ENCODE data around the gene SLC12A3. TPM values are rescaled to one million over a fixed set of nuclear protein-coding genes. Genes with fewer than 3 reads are reported as not detected.

The SLC12A3 gene
- not detected in 2 replicates for total RNA-seq

DNA sequence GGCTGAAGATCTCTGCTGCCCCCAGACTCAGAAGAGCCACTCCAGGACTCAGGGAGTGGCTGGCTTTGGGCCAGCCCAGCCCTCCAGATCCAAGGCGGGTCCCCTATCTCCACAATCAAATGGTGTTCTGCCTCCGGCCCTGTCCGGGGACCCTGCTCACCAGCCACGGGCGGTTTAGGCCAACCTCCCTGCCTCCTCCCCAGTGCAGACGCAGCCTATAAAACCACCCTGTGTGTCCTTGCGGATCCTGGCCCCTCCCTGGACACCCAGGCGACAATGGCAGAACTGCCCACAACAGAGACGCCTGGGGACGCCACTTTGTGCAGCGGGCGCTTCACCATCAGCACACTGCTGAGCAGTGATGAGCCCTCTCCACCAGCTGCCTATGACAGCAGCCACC is at the start of gene SLC12A3:
Gene SLC12A3, plus strand, starts transcription at position 248 of the 400 bp plus-strand sequence. Its CDS starts 29 bp downstream, at position 277.

GRCh38 chr16:56931892-56932720 is 67.1 kb downstream of the SLC12A3 start, which contains the start of gene HERPUD1:
Gene HERPUD1 (plus strand): TSS chr16:56932142. CDS start chr16:56932245, 103 bp downstream.

DNA sequence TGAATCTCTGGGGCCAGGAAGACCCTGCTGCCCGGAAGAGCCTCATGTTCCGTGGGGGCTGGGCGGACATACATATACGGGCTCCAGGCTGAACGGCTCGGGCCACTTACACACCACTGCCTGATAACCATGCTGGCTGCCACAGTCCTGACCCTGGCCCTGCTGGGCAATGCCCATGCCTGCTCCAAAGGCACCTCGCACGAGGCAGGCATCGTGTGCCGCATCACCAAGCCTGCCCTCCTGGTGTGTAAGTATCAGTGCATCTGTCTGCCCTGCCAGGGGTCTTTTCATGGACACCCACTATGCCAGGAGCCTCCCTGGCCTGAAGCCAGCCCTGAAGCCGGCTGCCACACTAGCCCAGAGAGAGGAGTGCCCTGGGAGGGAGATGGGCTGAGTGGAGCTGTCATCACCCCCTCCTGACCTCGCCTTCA is 96.9 kb downstream of the SLC12A3 start, which contains the start of gene CETP:
Gene CETP, plus strand, starts transcription at position 100 of the 431 bp plus-strand sequence. Its CDS starts 30 bp downstream, at position 130.

Other genes with a start within 250 kb of the SLC12A3 start
- gene MT1E, start 239.4 kb upstream of the SLC12A3 start, total RNA-seq: 530 and 533 TPM in 2 replicates
- 5.6 and 8.5 TPM in 2 replicates for gene MT1M, start 232.5 kb upstream of the SLC12A3 start, total RNA-seq
- gene MT1A, start 226.5 kb upstream of the SLC12A3 start, total RNA-seq: 7.4 and 8.3 TPM in 2 replicates
- not detected in 2 replicates for gene MT1B, start 213.3 kb upstream of the SLC12A3 start, total RNA-seq
- 12.9 and 25.0 TPM in 2 replicates for gene MT1F, start 207.2 kb upstream of the SLC12A3 start, total RNA-seq
- 93.4 TPM in 1 of 2 replicates, not detected in the other for gene MT1G, start 197.1 kb upstream of the SLC12A3 start, total RNA-seq
- 8.6 TPM in 1 of 2 replicates, not detected in the other for gene MT1H, start 195.4 kb upstream of the SLC12A3 start, total RNA-seq
- gene MT1X, start 182.7 kb upstream of the SLC12A3 start, total RNA-seq: 74.6 and 80.4 TPM in 2 replicates
- 45.5 and 96.0 TPM in 2 replicates for gene NUP93, start 135.1 kb upstream of the SLC12A3 start, total RNA-seq
- 74.5 and 127 TPM in 2 replicates for gene HERPUD1, start 66.9 kb downstream of the SLC12A3 start, total RNA-seq
- gene CETP, start 96.7 kb downstream of the SLC12A3 start, total RNA-seq: not detected in 2 replicates
- 3.6 and 10.9 TPM in 2 replicates for gene NLRC5, start 124.3 kb downstream of the SLC12A3 start, total RNA-seq
- gene CPNE2, start 227.4 kb downstream of the SLC12A3 start, total RNA-seq: 37.2 and 38.2 TPM in 2 replicates